BJ (cell line): ENCODE measurements around the gene ZC3H4. TPM values are rescaled to one million over a fixed set of nuclear protein-coding genes. Genes with fewer than 3 reads are reported as not detected.
"Not testable (repeated sequence)": the region's sequence is repeated elsewhere in the genome, so short reads cannot be mapped to it uniquely, and the experiment has no call there.

Source experiments
- CTCF ChIA-PET: fragments of 350-600 bp; formaldehyde crosslinking; extraction: SDS; loops from one replicate; lab custom pipeline; 2021; ENCODE audit warnings: antibody characterized with exemption, inconsistent platforms; lab: Yijun Ruan, JAX
- POLR2A ChIA-PET: fragments of 300-600 bp; sonication (Branson Sonifier 250); formaldehyde crosslinking; extraction: SDS; loops from one replicate; lab custom pipeline; 2021; ENCODE audit warnings: antibody characterized with exemption; lab: Charles Lee
- DNase-seq: peaks from one replicate; pipeline ENCODE4 v3.0.0-alpha.2; 2011; ENCODE audit warnings: low read depth
- H3K27me3 ChIP-seq: 2 replicates; pipeline ENCODE4 v1.6.0; 2011; ENCODE audit warnings: low read length; ENCODE audit not compliant: control insufficient read depth, insufficient read depth
- H3K36me3 ChIP-seq: 2 replicates; pipeline ENCODE4 v1.5.1; 2011; ENCODE audit warnings: low read length; ENCODE audit not compliant: control insufficient read depth, insufficient read depth
- H3K4me3 ChIP-seq: 2 replicates; pipeline ENCODE4 v1.5.1; 2011; ENCODE audit warnings: low read depth, mild to moderate bottlenecking, control low read depth, low read length
- CTCF ChIP-seq: IDR thresholded peaks from 2 replicates; pipeline ENCODE4 v1.5.1; 2011; ENCODE audit warnings: low read depth, mild to moderate bottlenecking, control low read depth, inconsistent platforms, low read length, moderate library complexity; ENCODE audit not compliant: insufficient read depth
- polyA plus RNA-seq: library from polyadenylated mRNA; depleted of rRNA; stranded (reverse); fragments of >200 nt; gene quantifications from 2 replicates; pipeline ENCODE4 v1.2.3, GENCODE V29; 2011

Gene ZC3H4
- polyA plus RNA-seq, 1 experiment = 4.3 TPM

- no peaks in the 10 kb centered on the region for H3K36me3 ChIP-seq
- H3K27me3 ChIP-seq = no peaks in the 10 kb centered on the region
- no peak for DNase-seq
- no peak overlapping the region for H3K4me3 ChIP-seq
- TF ChIP-seq CTCF = no peak
- POLR2A ChIA-PET = no interaction called here
- CTCF ChIA-PET = interaction anchor here (1.4 kb wide), 1 partner anchor 65 kb away, joined by 3 read pairs; no protein-coding TSS in a partner anchor
These were observed 57.2 kb downstream of the ZC3H4 start for GRCh38 chr19:47056411-47056810.

GRCh38 chr19:47050562-47050961 is 63.0 kb downstream of the ZC3H4 start:
- H3K4me3 ChIP-seq, CTCF ChIA-PET, H3K27me3 ChIP-seq, H3K36me3 ChIP-seq, POLR2A ChIA-PET, DNase-seq: not testable (repeated sequence)

- H3K4me3 ChIP-seq = no peak overlapping the region
These were observed 64.3 kb downstream of the ZC3H4 start for GRCh38 chr19:47049307-47049700.

GRCh38 chr19:47047763-47048405 is 65.7 kb downstream of the ZC3H4 start:
- H3K27me3 ChIP-seq = no peaks in the 10 kb centered on the region
- TF ChIP-seq CTCF = no peak
- H3K36me3 ChIP-seq = no peaks in the 10 kb centered on the region; the same call in 1 of the 2 replicates
- ChIA-PET POLR2A (interaction anchor here (0.6 kb wide), 1 partner anchor 34 kb away, joined by 3 read pairs; no protein-coding TSS in a partner anchor), CTCF (interaction anchor here (0.6 to 0.8 kb wide), 4 partner anchors 11 to 160 kb away, joined by 3 read pairs; no protein-coding TSS in a partner anchor)
- DNase-seq = peak; percentile 53
- peak overlapping the region; percentile 86 for H3K4me3 ChIP-seq

More at GRCh38 chr19:47049307-47049700, 64.3 kb downstream of the ZC3H4 start:
- ChIA-PET CTCF (no interaction called here), POLR2A (no interaction called here)
- DNase-seq = no peak
- Histone ChIP-seq H3K36me3 (no peaks in the 10 kb centered on the region; the same call in 1 of the 2 replicates), H3K27me3 (no peaks in the 10 kb centered on the region)
- TF ChIP-seq CTCF = no peak

GRCh38 chr19:47047272-47047762 is 66.3 kb downstream of the ZC3H4 start:
- no peaks in the 10 kb centered on the region for H3K27me3 ChIP-seq
- ChIA-PET POLR2A (interaction anchor here (0.6 kb wide), 1 partner anchor 33 kb away, joined by 3 read pairs; no protein-coding TSS in a partner anchor), CTCF (interaction anchor here (0.6 kb wide), 1 partner anchor 33 kb away, joined by 3 read pairs; no protein-coding TSS in a partner anchor)
- no peak for TF ChIP-seq CTCF
- no peaks in the 10 kb centered on the region; the same call in 1 of the 2 replicates for H3K36me3 ChIP-seq
- peak overlapping the region; percentile 86; the same call in 1 of the 2 replicates for H3K4me3 ChIP-seq
- no peak for DNase-seq
